Fibroblast of lung (primary cell): ENCODE results near the gene KCNK5. TPM values are rescaled to one million over a fixed set of nuclear protein-coding genes. Genes with fewer than 3 reads are reported as not detected.

ENCODE experiments used
- DNase-seq, 2 donors: peaks; one replicate each; pipeline versions ENCODE4 v3.0.0 to v3.0.0-alpha.2; 2010; ENCODE audit warnings: low read depth in 2 of 2
- H2AFZ ChIP-seq: 2 replicates; pipeline ENCODE4 v1.5.1; 2012; ENCODE audit warnings: low read length, control low read depth, inconsistent platforms
- H3K27ac ChIP-seq: 2 replicates; pipeline ENCODE4 v1.5.1; 2011; ENCODE audit warnings: low read length, control low read depth; ENCODE audit not compliant: insufficient read depth
- H3K27me3 ChIP-seq: 2 replicates; pipeline ENCODE4 v1.5.1; 2011; ENCODE audit warnings: mild to moderate bottlenecking, low read length; ENCODE audit not compliant: control insufficient read depth, insufficient read depth
- H3K36me3 ChIP-seq: 2 replicates; pipeline ENCODE4 v1.5.1; 2011; ENCODE audit warnings: low read length; ENCODE audit not compliant: control insufficient read depth, insufficient read depth
- H3K4me1 ChIP-seq: 2 replicates; pipeline ENCODE4 v1.5.1; 2011; ENCODE audit warnings: low read length; ENCODE audit not compliant: control insufficient read depth, insufficient read depth; ENCODE audit errors: extremely low read depth
- H3K4me2 ChIP-seq: 2 replicates; pipeline ENCODE4 v1.5.1; 2011; ENCODE audit warnings: low read length, control low read depth; ENCODE audit not compliant: insufficient read depth; ENCODE audit errors: extremely low read depth
- H3K4me3 ChIP-seq, 4 experiments: fragments of 200-600 bp in 1 of 4; sonication (generic) in 1 of 4; replicated peaks in 1 of 4; 2 replicates each; pipeline ENCODE4 v1.5.1; 2011 to 2016; ENCODE audit warnings: low read length in 4 of 4, low read depth in 3 of 4, mild to moderate bottlenecking in 3 of 4, control low read depth in 2 of 4, inconsistent platforms in 1 of 4, mixed read lengths in 1 of 4; ENCODE audit not compliant: insufficient read depth in 1 of 4; ENCODE audit errors: control extremely low read depth in 1 of 4
- H3K79me2 ChIP-seq: 2 replicates; pipeline ENCODE4 v1.5.1; 2012; ENCODE audit warnings: mild to moderate bottlenecking, low read length, inconsistent platforms; ENCODE audit not compliant: control insufficient read depth, insufficient read depth
- H3K9ac ChIP-seq: 2 replicates; pipeline ENCODE4 v1.5.1; 2011; ENCODE audit warnings: mild to moderate bottlenecking, low read length, control low read depth; ENCODE audit not compliant: insufficient read depth
- H3K9me3 ChIP-seq: 2 replicates; pipeline ENCODE4 v1.5.1; 2012; ENCODE audit warnings: low read depth, low read length; ENCODE audit not compliant: control insufficient read depth, insufficient read depth
- H4K20me1 ChIP-seq: 2 replicates; pipeline ENCODE4 v1.5.1; 2011; ENCODE audit warnings: low read length; ENCODE audit not compliant: control insufficient read depth, insufficient read depth; ENCODE audit errors: extremely low read depth
- EZH2 ChIP-seq: IDR thresholded peaks from 2 replicates; pipeline ENCODE4 v1.5.1; 2012; ENCODE audit warnings: low read length, control low read depth, mild to moderate bottlenecking; ENCODE audit errors: missing control alignments
- polyA plus RNA-seq, 2 donors: library from polyadenylated mRNA; depleted of rRNA in 1 of 2; stranded (reverse) in 1 of 2; unstranded in 1 of 2; fragments of >200 nt; gene quantifications; 2 replicates each; pipeline ENCODE4 v1.2.1, GENCODE V29; 2011 to 2012; ENCODE audit warnings: missing spikeins in 1 of 2
- total RNA-seq: library from RNA; depleted of rRNA; stranded (reverse); fragments of >200 nt; gene quantifications from 2 replicates; pipeline ENCODE4 v1.2.1, GENCODE V29; 2014
- TF ChIP-seq, protein P1 (sequence below), 2 donors: IDR thresholded peaks in 1 of 2; conservative IDR thresholded peaks in 1 of 2; 1 replicate in 1 of 2; 2 replicates in 1 of 2; pipeline ENCODE4 v1.5.1; 2011 to 2012; ENCODE audit warnings: low read length in 2 of 2, control low read depth in 1 of 2, inconsistent platforms in 1 of 2, low read depth in 1 of 2, mild to moderate bottlenecking in 1 of 2

The KCNK5 gene
- total and polyA plus RNA-seq, 2 donors (not counting 1 experiment from before 2014, with no cell fraction given): under 0.01 to 0.02 TPM

DNA sequence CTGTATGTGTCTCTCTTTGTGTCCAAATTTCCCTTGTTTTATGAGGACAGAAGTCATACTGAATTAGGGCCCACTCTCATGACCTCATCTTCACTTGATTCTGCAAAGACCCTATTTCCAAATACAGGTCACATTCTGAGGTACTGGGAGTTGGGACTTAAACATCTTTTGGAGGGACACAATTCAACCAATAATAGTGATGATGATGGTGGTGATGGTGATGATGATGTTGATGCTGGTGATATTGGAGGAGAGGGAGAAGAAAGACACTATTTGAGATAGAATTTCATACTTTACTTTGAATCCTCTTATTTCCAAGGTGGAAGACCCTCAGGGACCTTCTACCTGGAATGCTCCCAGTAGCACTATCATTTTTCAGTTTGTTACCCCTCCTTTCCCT, 21.2 kb upstream of the KCNK5 start:
- Histone ChIP-seq H3K36me3 (no peaks in the 10 kb centered on the region), H3K4me3 (no peak overlapping the region), H3K4me1 (no peaks in the 10 kb centered on the region), H3K79me2 (no peaks in the 10 kb centered on the region), H3K27me3 (no peaks in the 10 kb centered on the region), H3K9ac (no peak overlapping the region), H3K27ac (no peak overlapping the region), H2AFZ (no peak overlapping the region), H3K4me2 (no peak overlapping the region), H3K9me3 (no peaks in the 10 kb centered on the region), H4K20me1 (no peaks in the 10 kb centered on the region)
- no peak for TF ChIP-seq EZH2
- TF ChIP-seq, protein P1, sequence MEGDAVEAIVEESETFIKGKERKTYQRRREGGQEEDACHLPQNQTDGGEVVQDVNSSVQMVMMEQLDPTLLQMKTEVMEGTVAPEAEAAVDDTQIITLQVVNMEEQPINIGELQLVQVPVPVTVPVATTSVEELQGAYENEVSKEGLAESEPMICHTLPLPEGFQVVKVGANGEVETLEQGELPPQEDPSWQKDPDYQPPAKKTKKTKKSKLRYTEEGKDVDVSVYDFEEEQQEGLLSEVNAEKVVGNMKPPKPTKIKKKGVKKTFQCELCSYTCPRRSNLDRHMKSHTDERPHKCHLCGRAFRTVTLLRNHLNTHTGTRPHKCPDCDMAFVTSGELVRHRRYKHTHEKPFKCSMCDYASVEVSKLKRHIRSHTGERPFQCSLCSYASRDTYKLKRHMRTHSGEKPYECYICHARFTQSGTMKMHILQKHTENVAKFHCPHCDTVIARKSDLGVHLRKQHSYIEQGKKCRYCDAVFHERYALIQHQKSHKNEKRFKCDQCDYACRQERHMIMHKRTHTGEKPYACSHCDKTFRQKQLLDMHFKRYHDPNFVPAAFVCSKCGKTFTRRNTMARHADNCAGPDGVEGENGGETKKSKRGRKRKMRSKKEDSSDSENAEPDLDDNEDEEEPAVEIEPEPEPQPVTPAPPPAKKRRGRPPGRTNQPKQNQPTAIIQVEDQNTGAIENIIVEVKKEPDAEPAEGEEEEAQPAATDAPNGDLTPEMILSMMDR (conservative IDR thresholded peaks at IDR 0.05 in 1 of 2, IDR thresholded peaks at IDR 0.05 in 1 of 2; ENCODE audit: low read depth in 1 of 2, low read length in 2 of 2): no peak
- DNase-seq: no peak

DNA sequence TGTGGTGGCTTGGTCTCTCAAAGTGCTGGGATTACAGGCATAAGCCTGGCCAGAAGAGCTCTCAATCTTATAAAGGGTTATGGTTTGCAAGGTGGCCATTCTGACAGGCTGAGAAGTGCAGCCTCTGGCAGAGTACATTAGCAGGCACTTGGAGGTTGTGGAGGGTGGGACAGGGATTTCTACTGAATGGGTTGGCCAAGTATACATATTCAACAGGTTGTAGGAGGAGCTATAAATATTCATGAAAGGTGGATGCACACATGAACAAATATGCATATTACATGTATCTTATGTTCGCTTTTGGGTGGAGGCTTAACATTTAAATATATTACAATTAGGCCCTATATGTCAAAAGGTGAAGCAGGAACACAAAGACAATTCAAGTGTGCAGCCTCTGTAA, 20.0 kb upstream of the KCNK5 start:
- Histone ChIP-seq H3K27me3 (no peaks in the 10 kb centered on the region), H3K4me1 (no peaks in the 10 kb centered on the region), H3K4me3 (no peak overlapping the region), H3K9me3 (no peaks in the 10 kb centered on the region), H3K36me3 (no peaks in the 10 kb centered on the region), H2AFZ (no peak overlapping the region), H3K27ac (no peak overlapping the region), H4K20me1 (no peaks in the 10 kb centered on the region), H3K9ac (no peak overlapping the region), H3K79me2 (no peaks in the 10 kb centered on the region), H3K4me2 (no peak overlapping the region)
- TF ChIP-seq, protein P1 (conservative IDR thresholded peaks at IDR 0.05 in 1 of 2, IDR thresholded peaks at IDR 0.05 in 1 of 2; ENCODE audit: low read depth in 1 of 2, low read length in 2 of 2): no peak
- TF ChIP-seq EZH2: no peak
- DNase-seq: no peak

DNA sequence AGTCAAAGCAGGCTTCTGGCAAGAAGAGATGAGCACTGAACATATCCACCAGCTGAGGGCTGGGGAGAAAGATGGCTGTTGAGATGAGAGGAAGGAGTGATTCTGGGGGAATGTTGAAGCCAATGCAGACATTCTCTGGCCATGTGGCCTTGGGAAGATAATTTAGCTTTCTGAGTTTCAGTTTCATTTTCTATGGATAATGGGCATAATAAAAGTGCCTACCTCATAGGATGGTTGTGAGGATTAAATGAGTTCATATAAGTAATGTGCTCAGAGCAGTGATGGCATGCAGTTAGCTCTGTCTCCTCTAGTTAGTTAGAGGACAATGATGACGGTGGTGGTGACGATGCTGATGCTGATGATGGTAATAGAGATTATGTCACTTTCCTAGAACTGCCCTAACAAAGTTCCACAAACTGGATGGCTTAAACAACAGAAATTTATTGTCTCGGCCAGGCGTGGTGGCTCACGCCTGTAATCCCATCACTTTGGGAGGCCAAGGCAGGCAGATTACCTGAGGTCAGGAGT, 18.5 kb upstream of the KCNK5 start:
- H3K4me3 ChIP-seq: no peak overlapping the region
- no peak for DNase-seq
- H2AFZ ChIP-seq: no peak overlapping the region

More for the DNA sequence above, 18.5 kb upstream of the KCNK5 start:
- Histone ChIP-seq H3K9me3 (no peaks in the 10 kb centered on the region), H3K4me1 (no peaks in the 10 kb centered on the region), H3K4me2 (no peak overlapping the region), H3K27me3 (no peaks in the 10 kb centered on the region), H3K79me2 (no peaks in the 10 kb centered on the region), H4K20me1 (no peaks in the 10 kb centered on the region), H3K9ac (no peak overlapping the region), H3K36me3 (no peaks in the 10 kb centered on the region), H3K27ac (no peak overlapping the region)
- TF ChIP-seq EZH2: no peak
- TF ChIP-seq, protein P1 (conservative IDR thresholded peaks at IDR 0.05 in 1 of 2, IDR thresholded peaks at IDR 0.05 in 1 of 2; ENCODE audit: low read depth in 1 of 2, low read length in 2 of 2): no peak
